Activated T-cell treated with anti-CD3 and anti-CD28 coated beads for 48 hours (primary cell): Measurements from ENCODE around the gene SLC30A3.
"Not testable (repeated sequence)": the region's sequence is repeated elsewhere in the genome, so short reads cannot be mapped to it uniquely, and the experiment has no call there.

Experiments
- DNase-seq: peaks from one replicate; pipeline ENCODE4 v3.0.0-alpha.2; 2020; ENCODE audit warnings: low read depth

The SLC30A3 gene

DNA sequence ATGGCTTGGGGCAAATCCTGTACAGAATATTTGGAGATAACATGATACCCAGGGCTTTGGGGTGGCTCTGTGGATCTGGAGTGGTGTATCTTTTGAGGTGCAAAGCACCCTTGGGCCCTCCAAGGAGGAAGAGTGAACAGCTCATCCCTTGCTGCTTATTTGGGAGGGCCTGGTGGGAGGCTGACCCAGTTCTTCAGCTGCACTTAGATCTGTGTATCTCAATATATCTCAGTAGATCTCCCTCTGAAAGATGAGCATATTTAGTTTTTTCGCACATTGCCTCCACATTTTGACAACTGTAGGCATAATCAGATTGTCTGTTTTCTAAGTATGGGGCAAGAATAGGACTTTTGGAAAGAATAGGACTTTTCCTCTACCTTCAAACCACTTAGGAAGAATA, 22.1 kb upstream of the SLC30A3 start:
- DNase-seq = no peak

GRCh38 chr2:27282892-27283291, 20.0 kb upstream of the SLC30A3 start:
- DNase-seq = no peak

DNA sequence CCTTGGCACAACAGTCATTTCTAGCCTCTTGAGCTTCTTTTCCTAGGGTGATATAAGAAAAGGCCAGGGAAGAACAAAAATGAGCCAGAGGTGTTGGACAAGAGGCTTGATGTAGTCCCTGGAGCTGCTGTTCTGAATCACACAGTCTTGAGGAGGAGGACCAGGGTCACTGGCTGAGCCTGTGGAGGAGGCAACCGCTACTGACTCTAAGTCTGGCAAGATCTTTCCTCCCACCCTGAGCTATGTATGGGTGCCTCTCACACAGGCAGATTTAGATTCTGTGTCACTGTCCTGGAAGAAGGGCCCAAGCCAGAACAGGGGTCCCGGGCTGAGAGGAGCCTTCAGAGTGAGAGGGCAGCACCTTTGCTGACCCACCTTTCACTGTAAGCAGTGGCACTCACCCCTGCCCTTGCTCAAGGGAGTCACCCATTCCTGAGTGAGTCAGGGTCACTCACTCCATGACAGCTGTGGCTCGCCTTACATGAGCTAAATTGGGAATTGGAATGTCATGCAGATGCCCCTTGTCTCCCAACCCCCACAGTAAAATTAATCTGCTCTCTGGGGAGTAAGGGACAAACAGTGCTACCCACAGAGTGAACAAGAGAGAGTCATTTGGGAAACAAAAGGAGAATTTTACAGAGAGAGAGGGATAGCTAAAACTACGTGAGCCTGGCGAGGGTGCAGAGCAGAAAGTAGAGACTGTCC, 19.2 kb upstream of the SLC30A3 start, which contains the start of gene TRIM54:
TRIM54 (plus strand) TSS at position 575 of the 705 bp plus-strand sequence. CDS start 303 bp downstream, outside the sequence.
- DNase-seq = no peak

GRCh38 chr2:27281442-27281841, 18.6 kb upstream of the SLC30A3 start:
- DNase-seq = no peak

- DNase-seq = no peak
These were observed 18.0 kb upstream of the SLC30A3 start for GRCh38 chr2:27280826-27281225.

GRCh38 chr2:27278010-27278409, 15.2 kb upstream of the SLC30A3 start:
- no peak for DNase-seq

GRCh38 chr2:27275211-27276150, 12.6 kb upstream of the SLC30A3 start, which contains the start of gene DNAJC5G:
TSS of gene DNAJC5G (plus strand) at chr2:27275433. CDS start at chr2:27276729, 1,296 bp downstream.
- DNase-seq = no peak

- not testable (repeated sequence) for DNase-seq
These were observed 10.0 kb upstream of the SLC30A3 start for GRCh38 chr2:27272537-27273522.

DNA sequence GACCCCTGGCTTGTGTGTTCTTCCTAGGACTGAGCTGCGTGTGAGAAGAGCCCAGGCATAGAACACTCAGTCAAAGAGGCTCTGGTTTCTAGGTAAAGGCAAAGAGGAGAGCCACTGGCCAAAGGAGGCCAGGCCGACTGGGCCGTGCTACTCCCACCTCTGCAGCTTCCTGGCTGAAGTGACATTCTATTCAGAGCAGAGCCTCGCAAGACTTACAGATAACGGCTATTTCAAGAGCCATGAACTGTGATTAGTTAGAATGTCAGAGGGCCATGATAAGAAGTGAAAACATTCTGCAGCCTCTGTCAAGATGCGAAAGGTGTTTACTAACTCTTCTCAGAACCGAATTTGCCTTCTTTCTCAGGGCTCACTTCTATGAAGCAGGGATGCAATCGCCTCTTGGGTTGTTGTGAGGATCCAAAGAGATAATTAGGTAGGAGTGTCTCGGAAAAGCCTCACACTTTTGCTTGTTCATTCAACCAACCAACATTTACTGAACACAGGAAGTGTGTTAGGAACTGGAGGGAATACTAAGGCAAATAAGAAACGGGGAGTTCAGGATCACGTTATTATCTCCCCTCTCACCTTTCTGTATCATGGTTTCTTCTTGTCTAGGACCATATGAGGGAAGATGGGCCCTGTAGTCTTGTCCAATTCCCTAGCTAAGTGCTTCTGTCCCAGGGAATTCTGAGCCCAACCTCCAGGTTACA, 8.9 kb upstream of the SLC30A3 start:
- no peak for DNase-seq

DNA sequence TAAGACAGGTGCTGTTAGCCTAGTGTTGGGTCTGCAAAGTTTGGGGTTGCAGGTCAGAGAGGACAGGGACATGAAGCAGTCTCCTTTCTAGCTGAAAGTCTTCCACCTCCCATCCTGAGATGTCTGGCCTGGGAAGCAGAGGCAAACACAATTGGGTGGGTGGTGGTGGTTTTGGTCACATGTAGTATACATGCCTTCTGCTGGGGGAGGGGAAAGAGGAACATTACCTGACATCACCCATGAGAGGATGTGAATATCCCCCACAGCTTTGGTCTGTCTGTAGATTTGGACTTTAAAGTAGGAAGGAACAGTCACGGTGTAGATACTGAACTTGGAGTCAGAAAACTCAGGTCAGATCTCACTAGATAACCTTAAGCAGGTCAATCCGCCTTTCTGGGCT, 7.8 kb upstream of the SLC30A3 start:
- DNase-seq = no peak

DNA sequence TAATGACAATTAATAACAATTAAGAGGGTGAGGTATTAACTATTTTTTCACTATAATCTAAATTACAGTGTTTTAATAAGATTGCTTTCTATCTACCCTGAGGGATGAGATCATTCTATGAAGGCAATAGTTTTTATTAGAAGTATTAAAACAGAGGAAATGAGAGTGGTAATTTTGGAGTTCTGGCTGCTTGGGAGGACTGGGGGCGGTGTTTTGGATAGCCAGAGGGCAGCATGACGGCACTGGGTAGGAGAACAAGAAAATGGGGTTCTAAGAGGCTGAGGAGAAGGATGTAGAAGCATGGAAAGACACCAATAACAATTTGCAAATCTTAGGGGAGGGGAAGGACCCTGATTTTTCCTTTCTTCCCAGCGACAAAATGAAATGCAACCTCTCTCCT, 7.3 kb upstream of the SLC30A3 start:
- DNase-seq = no peak

DNA sequence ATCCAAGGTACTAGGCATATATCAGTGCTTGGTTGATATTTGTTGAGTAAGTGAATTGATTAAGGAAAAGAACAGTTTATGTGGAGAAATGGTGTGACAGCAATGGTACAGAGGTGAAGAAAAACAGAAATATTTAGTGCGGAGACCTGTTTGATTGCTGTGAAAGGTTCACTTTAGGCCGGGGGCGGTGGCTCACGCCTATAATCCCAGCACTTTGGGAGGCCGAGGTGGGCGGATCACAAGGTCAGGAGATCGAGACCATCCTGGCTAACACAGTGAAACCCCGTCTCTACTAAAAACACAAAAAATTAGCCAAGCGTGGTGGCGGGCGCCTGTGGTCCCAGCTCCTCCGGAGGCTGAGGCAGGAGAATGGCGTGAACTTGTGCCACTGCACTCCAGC, 5.4 kb upstream of the SLC30A3 start:
- not testable (repeated sequence) for DNase-seq

- no peak for DNase-seq
These were observed 2.7 kb upstream of the SLC30A3 start for GRCh38 chr2:27265536-27265870.

DNA sequence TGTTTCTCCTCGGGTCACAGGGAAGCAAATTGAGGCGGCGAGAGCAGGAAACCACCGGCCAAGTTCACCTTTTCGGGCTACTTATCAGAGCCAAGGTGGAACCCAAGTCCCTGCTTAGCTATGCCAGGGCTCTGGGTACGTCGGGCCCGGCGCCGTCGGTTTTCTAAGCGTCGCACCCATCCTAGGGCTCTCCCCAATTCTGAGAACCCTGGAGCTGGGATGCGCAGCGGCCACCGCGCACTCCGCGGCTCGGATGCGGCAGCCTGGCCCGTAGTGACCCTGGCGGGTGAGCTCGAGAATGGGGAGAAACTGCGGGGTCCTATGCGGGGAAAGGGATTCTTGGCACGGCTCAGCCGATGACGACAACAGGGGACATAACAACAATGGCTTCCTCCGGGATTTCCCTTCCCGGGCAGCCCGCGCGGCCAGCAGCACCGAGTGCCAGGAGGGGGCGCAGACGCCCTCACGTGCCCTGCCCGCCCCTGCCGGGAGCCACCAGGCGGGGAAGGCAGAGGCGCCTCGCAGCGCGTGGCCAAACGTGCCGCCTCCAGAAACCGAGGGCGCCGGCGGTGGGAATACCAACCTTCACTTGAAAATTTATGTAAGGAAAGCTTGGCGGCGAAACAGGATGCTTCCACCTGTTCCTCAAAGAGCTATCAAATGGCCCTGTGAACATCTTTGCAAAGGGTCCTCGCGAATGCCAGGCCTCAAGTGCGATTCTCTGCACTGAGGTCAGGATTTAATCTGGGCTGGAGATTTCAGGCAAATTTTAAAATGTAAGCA, 2.1 kb upstream of the SLC30A3 start:
- peak; percentile 67 for DNase-seq

DNA sequence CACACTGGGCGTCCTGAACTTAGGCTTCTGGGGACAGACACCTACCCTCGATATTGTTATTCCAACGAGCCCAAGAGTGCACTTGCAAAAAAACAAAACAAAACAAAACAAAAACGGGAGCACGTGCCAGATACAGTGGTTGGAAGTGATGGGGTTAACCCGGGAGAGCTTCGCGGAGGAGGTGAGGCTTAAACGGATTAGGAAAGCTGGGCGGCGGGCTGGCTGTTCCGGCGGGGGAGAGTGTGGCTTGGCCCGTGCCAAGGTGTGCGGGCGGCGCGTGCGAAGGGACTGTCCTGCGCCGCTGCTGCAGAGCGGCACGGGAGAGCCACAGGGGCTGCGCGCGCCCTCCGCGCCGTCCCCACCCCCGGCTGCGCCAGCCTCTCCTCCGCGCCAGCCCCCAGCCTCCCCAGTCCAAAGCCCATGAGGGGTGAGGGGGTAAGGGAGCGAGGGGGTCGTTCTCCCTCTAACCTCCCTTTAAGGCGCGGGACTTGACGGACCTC, 1.5 kb upstream of the SLC30A3 start:
- DNase-seq = no peak

DNA sequence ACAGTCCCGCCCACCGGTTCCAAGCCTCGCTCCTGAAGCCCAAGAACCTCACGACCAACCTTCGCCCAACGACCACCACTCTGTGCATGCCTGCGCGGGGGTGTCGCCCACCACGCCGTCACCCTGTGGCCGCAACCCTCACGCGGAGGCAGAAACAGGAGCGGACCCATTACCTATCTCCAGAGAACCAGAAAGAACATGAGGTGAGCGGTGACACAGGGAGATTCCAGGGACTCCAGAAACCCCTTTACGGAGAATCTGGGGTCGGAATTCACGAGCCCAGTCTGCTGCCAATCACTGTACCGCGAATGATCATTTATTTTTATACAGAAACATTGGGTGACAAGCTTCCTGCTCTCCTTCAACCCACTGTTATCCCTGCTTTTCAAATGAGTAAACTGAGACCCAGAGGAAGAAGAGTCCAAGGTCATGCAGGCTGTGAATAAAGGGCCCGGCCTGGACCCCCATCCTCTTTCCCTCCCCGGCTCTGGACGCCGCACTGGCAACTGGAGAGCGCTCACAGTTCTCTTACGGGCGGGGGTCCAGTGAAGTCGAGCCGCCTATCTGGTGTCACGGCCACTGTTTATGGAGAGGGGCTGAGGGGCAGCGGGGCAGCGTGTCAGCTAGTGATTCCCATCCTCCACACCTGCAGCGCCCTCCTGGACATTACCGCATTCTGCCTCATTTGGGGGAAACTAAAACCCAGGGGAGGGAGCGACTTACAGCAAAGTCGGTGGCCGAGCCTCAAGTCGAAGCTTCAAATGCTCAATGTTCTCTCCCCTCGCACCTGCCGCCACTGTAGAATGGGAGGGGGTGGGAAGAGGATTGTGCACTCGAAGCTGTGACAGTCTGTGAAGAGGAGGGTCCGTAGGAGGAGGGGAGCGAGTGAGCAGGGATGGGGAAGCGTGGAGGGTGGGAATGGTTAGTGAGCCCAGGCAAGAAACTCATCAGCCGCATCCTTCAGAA, 723 bp upstream of the SLC30A3 start:
- DNase-seq = no peak

DNA sequence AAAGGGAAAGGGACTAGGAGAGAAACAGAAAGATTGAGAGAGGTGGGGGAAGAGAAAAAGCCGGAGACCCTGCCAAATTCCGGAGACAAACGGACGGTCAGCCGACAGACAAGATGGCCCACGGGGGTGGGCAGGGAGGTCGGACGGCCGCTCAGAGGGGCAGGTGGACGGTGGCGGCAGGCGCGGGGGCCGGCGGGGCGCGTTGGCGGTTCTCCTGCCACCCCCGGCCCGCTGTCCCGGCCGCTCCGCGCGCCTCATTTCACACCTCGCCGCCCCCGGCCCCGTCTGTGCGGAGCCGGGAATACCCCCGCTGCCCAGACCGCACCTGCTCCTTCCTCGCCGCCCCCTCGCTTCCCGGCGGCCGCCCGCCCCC, 935 bp downstream of the SLC30A3 start:
- DNase-seq = no peak

GRCh38 chr2:27261241-27261925, 1.5 kb downstream of the SLC30A3 start:
- no peak for DNase-seq

DNA sequence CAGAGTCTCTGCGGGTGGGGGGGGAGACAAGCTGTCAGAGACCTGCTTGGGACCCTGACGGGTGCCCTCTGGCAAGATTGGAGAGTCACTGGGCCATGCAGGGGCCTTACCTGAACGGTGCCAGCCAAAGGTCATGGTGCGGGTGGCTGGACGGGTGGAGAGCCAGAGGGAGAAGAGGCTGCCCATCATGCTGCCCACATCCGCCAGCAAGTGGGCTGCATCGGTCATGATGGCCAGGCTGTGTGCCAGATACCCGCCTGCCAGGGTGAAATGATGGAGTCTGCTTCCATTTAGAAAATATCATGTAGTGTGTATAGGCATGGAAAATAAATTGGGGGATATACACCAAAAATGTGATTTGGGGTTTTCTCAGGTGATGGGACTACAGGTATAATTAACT, 4.8 kb downstream of the SLC30A3 start:
- DNase-seq = no peak
